Subcutaneous adipose tissue (tissue), 4 donors: ENCODE measurements around the gene MYPN. TPM values are rescaled to one million over a fixed set of nuclear protein-coding genes. Genes with fewer than 3 reads are reported as not detected.

Experiments used
- CTCF ChIP-seq: fragments of 450-650 bp; IDR thresholded peaks from one replicate; pipeline ENCODE4 v1.5.1; 2016; ENCODE audit warnings: low read depth, mild to moderate bottlenecking, control low read depth, antibody characterized with exemption, moderate library complexity
- total RNA-seq, 4 donors: library from RNA; depleted of rRNA; stranded (reverse); fragments of >200 nt; gene quantifications; one replicate each; pipeline ENCODE4 v1.1.0, GENCODE V29; 2016

The MYPN gene
- total RNA-seq, 4 donors from 2014 or later = not detected

DNA sequence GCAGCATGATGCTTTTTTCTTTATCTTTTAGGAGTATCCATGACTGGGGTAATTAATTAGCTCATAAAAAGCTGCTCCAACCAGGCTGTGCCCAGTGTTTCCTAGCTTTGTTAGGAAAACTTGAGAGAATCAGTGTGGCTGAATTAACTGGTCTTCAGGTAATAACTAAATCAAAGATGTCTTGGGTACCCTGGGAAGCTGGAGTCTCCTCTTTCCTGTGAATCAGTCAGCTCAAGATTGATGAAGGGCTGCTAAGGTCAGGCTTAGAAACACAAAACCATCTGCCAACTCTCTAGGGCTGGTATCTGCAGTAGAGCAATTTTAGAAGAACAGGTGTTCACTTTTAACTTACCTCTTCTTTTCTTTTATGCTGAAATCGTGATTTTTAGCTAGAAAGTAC is 144.1 kb downstream of the MYPN start:
- TF ChIP-seq CTCF = no peak

- no peak for TF ChIP-seq CTCF
Observed at GRCh38 chr10:68261132-68261856, 152.0 kb downstream of the MYPN start.

Other genes starting within 250 kb of the MYPN start
- gene SIRT1, start 224.8 kb upstream of the MYPN start, total RNA-seq = 10 to 100 TPM; 34.7 to 44.7 (median 36.8) TPM
- gene HERC4, start 34.2 kb upstream of the MYPN start, total RNA-seq = 10 to 100 TPM; 57.7 to 80.8 (median 75.2) TPM
- gene ATOH7, start 122.6 kb downstream of the MYPN start, total RNA-seq = not detected
- 10 to 100 TPM; 49.3 to 88.0 (median 56.3) TPM for gene HNRNPH3, start 222.6 kb downstream of the MYPN start, total RNA-seq
- 10 to 100 TPM in 3 of 4 donors, 1 to 10 TPM in 1; 7.7 to 15.4 (median 12.7) TPM for gene PBLD, start 223.4 kb downstream of the MYPN start, total RNA-seq